Heart right ventricle (tissue), 16 donors: Measurements from ENCODE around the gene YIF1B. TPM values are rescaled to one million over a fixed set of nuclear protein-coding genes. Genes with fewer than 3 reads are reported as not detected.
A peak's percentile ranks its signal among the peaks of the same experiment; 100 is the strongest.

Experiments used
- ATAC-seq, 8 donors: fragments of 200-7000 bp; cut with Tn5 transposase; one replicate each; pipeline ENCODE4 v1.9.1; 2020; ENCODE audit warnings: mild to moderate bottlenecking in 8 of 8, moderate library complexity in 8 of 8, moderate number of reproducible peaks in 1 of 8
- DNase-seq, 2 donors: peaks; one replicate each; pipeline ENCODE4 v3.0.0-alpha.2; 2020
- H3K27ac ChIP-seq, 10 donors: fragments of 200-600 bp; sonication (generic) in 2 of 10; one replicate each; pipeline versions ENCODE4 v1.5.0 to v1.8.0; 2020 to 2022; ENCODE audit warnings: mild to moderate bottlenecking in 3 of 10
- H3K27me3 ChIP-seq, 7 donors: fragments of 200-600 bp; one replicate each; pipeline ENCODE4 v1.8.0; 2021 to 2022; ENCODE audit warnings: mild to moderate bottlenecking in 2 of 7
- H3K36me3 ChIP-seq, 9 donors: fragments of 200-600 bp; sonication (generic) in 1 of 9; one replicate each; pipeline versions ENCODE4 v1.5.0 to v1.8.0; 2020 to 2022; ENCODE audit warnings: mild to moderate bottlenecking in 2 of 9
- H3K4me1 ChIP-seq, 9 donors: fragments of 200-600 bp; sonication (generic) in 1 of 9; one replicate each; pipeline versions ENCODE4 v1.5.0 to v1.8.0; 2020 to 2022; ENCODE audit warnings: mild to moderate bottlenecking in 4 of 9
- H3K4me3 ChIP-seq, 10 donors: fragments of 200-600 bp; sonication (generic) in 2 of 10; one replicate each; pipeline versions ENCODE4 v1.5.0 to v1.8.0; 2020 to 2022; ENCODE audit warnings: mild to moderate bottlenecking in 7 of 10, moderate library complexity in 2 of 10
- H3K9me3 ChIP-seq, 11 donors: fragments of 200-600 bp in 10 of 11; sonication (generic) in 2 of 11; one replicate each; pipeline versions ENCODE4 v1.5.0 to v1.8.0; 2013 to 2022; ENCODE audit warnings: mild to moderate bottlenecking in 2 of 11, control low read depth in 1 of 11, moderate library complexity in 1 of 11
- CTCF ChIP-seq, 9 donors: fragments of 200-600 bp; sonication (generic) in 2 of 9; IDR thresholded peaks; one replicate each; pipeline versions ENCODE4 v1.5.0 to v1.8.0; 2021 to 2022; ENCODE audit warnings: antibody characterized with exemption in 9 of 9, mild to moderate bottlenecking in 5 of 9, moderate library complexity in 1 of 9
- WGBS, 2 donors: extraction: QIAGEN DNeasy Blood & Tissue Kit; methylation state at CpG; one replicate each; pipeline ENCODE4 v1.1.7; 2013; ENCODE audit warnings: inconsistent platforms in 1 of 2; 5-methylcytosine and 5-hydroxymethylcytosine counted together
- intact Hi-C, 10 donors: fragments of 100-400 bp; cut with DNase I; formaldehyde crosslinking; loops; one replicate each; pipeline versions ENCODE4 v1.11.1 to v1.14.2; 2022
- polyA plus RNA-seq, 2 donors: library from polyadenylated mRNA; stranded (reverse); fragments of 200-250 nt; gene quantifications; one replicate each; pipeline ENCODE4 v1.2.3, GENCODE V29; 2013
- total RNA-seq, 10 donors: library from RNA; stranded (reverse); fragmentation: NEBNext Ultra II Directional in 3 of 10; extraction: Animal tissue kit (Norgen Biotek cat#: 25700) in 3 of 10; gene quantifications; one replicate each; pipeline versions ENCODE4 v1.2.1 to v1.2.4, GENCODE V29; 2021 to 2023
- donor health status: Arrhythmogenic right ventricular cardiomyopathy.
- donor health status: ischemic (EF 13 %, LVEDD 7.1; RV severe dilation, severe dysfunction).
- donor health status: healthy with polysubstance abuse.
- donor health status: DM: no; HTN: yes; CAD: no.
- donor health status: DM: no; HTN: no; CAD: no.
- donor health status: ischemic (EF 25% LVEDD 6.9; RV normal size, moderate dysfunction).
- donor health status: ischemic (EF 25% LVEDD 5.7; RV mildly dilated, moderate dysfunction).
- donor health status: healthy.
- donor health status: DM: yes; HTN: yes; CAD: no.
- donor health status: Ischemic cardiomyopathy.
- donor health status: ischemic (EF 35%, LVEDD 5.7; RV mildly dilated, moderate dysfunction).
- donor health status: nonischemic (EF 11% LVEDD 7.7; RV severe dilation, severe dysfunction).
- donor health status: DM: yes; HTN: yes; CAD: no.
- donor health status: PGD.
- donor health status: ischemic (EF 29% LVEDD 5.4; RV normal size, mild dysfunction).
- donor health status: nonischemic (EF 23%, LVEDD 6.1; RV moderate dilation, normal function).

The YIF1B gene
- total and polyA plus RNA-seq, 12 donors: 24.3 to 115 (median 30.8) TPM

GRCh38 chr19:38285567-38285966 lies 30.2 kb downstream of the YIF1B start:
- intact Hi-C loops: no loop called here
- TF ChIP-seq CTCF (IDR thresholded peaks at IDR 0.05): no peak
- Histone ChIP-seq H3K27ac (no peak overlapping the region), H3K9me3 (no peaks in the 10 kb centered on the region), H3K4me3 (no peak overlapping the region), H3K27me3 (no peaks in the 10 kb centered on the region), H3K4me1 (peaks cover 0 to 47% (median 15%) of the 10 kb centered on the region in 9 donors), H3K36me3 (peaks cover 0 to 12% (median 0%) of the 10 kb centered on the region in 9 donors)
- WGBS, 2 donors: 94% methylated on average over 5 of the region's 5 CpGs
- DNase-seq (no peak), ATAC-seq (no peak)

GRCh38 chr19:38284422-38284821 lies 31.3 kb downstream of the YIF1B start:
- Histone ChIP-seq H3K36me3 (peaks cover 0 to under 1% (median 0%) of the 10 kb centered on the region in 9 donors), H3K27ac (peak overlapping the region in 2 of 10 donors; percentile 9 to 77), H3K27me3 (no peaks in the 10 kb centered on the region), H3K4me3 (no peak overlapping the region), H3K4me1 (peaks cover 0 to 53% (median 25%) of the 10 kb centered on the region in 9 donors), H3K9me3 (no peaks in the 10 kb centered on the region)
- WGBS, 2 donors: 75 to 79% methylated on average over 7 of the region's 7 CpGs
- intact Hi-C loops: loop anchor here in 1 of 10 donors (5.0 kb wide), 1 partner anchor 33 kb away; the partner anchor contains the start of genes KCNK6 and YIF1B
- ATAC-seq: peak in 3 of 8 donors; percentile 21 to 36 (median 28)
- TF ChIP-seq CTCF (IDR thresholded peaks at IDR 0.05): no peak
- no peak for DNase-seq

- H3K27me3 ChIP-seq: no peaks in the 10 kb centered on the region
- intact Hi-C loops: loop anchor here in 2 of 10 donors (2.0 to 5.0 kb wide), 2 partner anchors 32 to 34 kb away; partner anchors contain the start of genes YIF1B (in 2 of the 2) and KCNK6 (in 1 of the 2)
- no peak overlapping the region for H3K4me3 ChIP-seq
- TF ChIP-seq CTCF (IDR thresholded peaks at IDR 0.05): no peak
- peaks cover 5 to 56% (median 34%) of the 10 kb centered on the region in 9 donors for H3K4me1 ChIP-seq
- H3K36me3 ChIP-seq: no peaks in the 10 kb centered on the region
- peak overlapping the region in 1 of 10 donors; percentile 31 for H3K27ac ChIP-seq
- ATAC-seq (no peak), DNase-seq (no peak)
- no peaks in the 10 kb centered on the region for H3K9me3 ChIP-seq
- 92% methylated on average over 8 of the region's 8 CpGs for WGBS, 2 donors
Observed at GRCh38 chr19:38283271-38283670, 32.5 kb downstream of the YIF1B start.

- intact Hi-C loops: loop anchor here in 2 of 10 donors (2.0 to 5.0 kb wide), 2 partner anchors 33 to 35 kb away; partner anchors contain the start of genes YIF1B (in 2 of the 2) and KCNK6 (in 1 of the 2)
- Histone ChIP-seq H3K36me3 (no peaks in the 10 kb centered on the region), H3K4me1 (peaks cover 5 to 59% (median 46%) of the 10 kb centered on the region in 9 donors), H3K27ac (peak overlapping the region in 5 of 10 donors; percentile 30 to 85 (median 52)), H3K4me3 (no peak overlapping the region), H3K9me3 (no peaks in the 10 kb centered on the region), H3K27me3 (no peaks in the 10 kb centered on the region)
- DNase-seq: no peak
- no peak for TF ChIP-seq CTCF (IDR thresholded peaks at IDR 0.05)
- WGBS, 2 donors: 63 to 65% methylated on average over 7 of the region's 7 CpGs
- no peak for ATAC-seq
Observed at GRCh38 chr19:38281811-38282566, 33.8 kb downstream of the YIF1B start.
